Measurements from ENCODE around the gene ZC3H7A.

- TF ChIP-seq CTCF (conservative IDR thresholded peaks at IDR 0.05; ENCODE audit: low read length): no peak
- no peak for TF ChIP-seq EZH2phosphoT487 (IDR thresholded peaks at IDR 0.05; ENCODE audit: borderline replicate concordance, low read depth, low read length)
Measured at GRCh38 chr16:11711662-11712061, 85.4 kb downstream of the ZC3H7A start.
